HEK293 (cell line): ENCODE results near the gene TNFAIP8L2.

Experiments used
- CTCF ChIP-seq: fragments of 450-650 bp; formaldehyde crosslinking; IDR thresholded peaks from 2 replicates; pipeline ENCODE4 v1.5.1; 2016; ENCODE audit warnings: missing biosample characterization, missing genetic modification characterization
- REST ChIP-seq: fragments of 450-650 bp; formaldehyde crosslinking; IDR thresholded peaks from 2 replicates; pipeline ENCODE4 v1.5.1; 2016; ENCODE audit warnings: missing biosample characterization, missing genetic modification characterization
- TCF7L2 ChIP-seq: IDR thresholded peaks from 2 replicates; pipeline ENCODE4 v1.6.1; 2011; ENCODE audit warnings: low read depth, mild to moderate bottlenecking, inconsistent platforms, low read length, moderate library complexity, borderline replicate concordance
- ZNF10 ChIP-seq: fragments of 450-650 bp; formaldehyde crosslinking; IDR thresholded peaks from 2 replicates; pipeline ENCODE4 v1.5.1; 2017; ENCODE audit warnings: missing biosample characterization, missing genetic modification characterization

- TF ChIP-seq REST (tag by site-specific recombination) (no peak), CTCF (tag by site-specific recombination) (no peak), TCF7L2 (no peak), ZNF10 (tag by site-specific recombination) (no peak)
These were observed 22.1 kb upstream of the TNFAIP8L2 start for GRCh38 chr1:151134396-151134795.
